ENCODE results near the gene FRYL. TPM values are rescaled to one million over a fixed set of nuclear protein-coding genes. Genes with fewer than 3 reads are reported as not detected.

FRYL gene
- total and polyA plus RNA-seq, 2 experiments from 2014 or later = 20.6 to 33.0 TPM

DNA sequence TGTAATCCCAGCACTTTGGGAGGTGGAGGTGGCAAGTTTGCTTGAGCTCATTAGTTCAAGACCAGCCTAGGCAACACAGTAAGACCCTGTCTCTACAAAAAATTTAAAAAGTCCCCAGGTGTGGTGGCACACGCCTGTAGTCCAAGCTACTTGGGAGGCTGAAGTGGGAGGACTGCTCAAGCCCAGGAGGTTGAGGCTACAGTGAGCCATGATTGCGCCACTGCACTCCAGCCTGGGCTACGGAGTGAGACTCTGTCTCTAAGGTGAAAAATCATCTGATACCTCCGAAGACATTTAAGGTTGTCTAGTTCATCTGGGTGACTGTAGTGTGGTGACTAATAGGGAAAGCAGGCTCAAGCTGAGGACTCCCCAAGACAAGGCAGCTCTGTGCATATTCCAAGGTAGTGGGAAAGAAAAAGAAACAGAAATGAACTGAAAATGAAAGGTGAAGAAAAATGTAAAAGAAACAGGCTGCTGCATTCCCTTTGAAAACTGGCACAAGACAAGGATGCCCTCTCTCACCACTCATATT, 23.3 kb downstream of the FRYL start:
- H3K36me3 ChIP-seq = no peaks in the 10 kb centered on the region
- H3K4me3 ChIP-seq = no peak overlapping the region
- H3K4me1 ChIP-seq (ENCODE audit: low read depth) = no peaks in the 10 kb centered on the region
- no peaks in the 10 kb centered on the region for H3K27me3 ChIP-seq
- no peak for DNase-seq (ENCODE audit: low read depth in 1 of 2, low spot score in 1 of 2)
- H3K9me3 ChIP-seq (ENCODE audit: low read depth) = no peaks in the 10 kb centered on the region
- H3K27ac ChIP-seq = no peak overlapping the region
- TF ChIP-seq, protein P1, sequence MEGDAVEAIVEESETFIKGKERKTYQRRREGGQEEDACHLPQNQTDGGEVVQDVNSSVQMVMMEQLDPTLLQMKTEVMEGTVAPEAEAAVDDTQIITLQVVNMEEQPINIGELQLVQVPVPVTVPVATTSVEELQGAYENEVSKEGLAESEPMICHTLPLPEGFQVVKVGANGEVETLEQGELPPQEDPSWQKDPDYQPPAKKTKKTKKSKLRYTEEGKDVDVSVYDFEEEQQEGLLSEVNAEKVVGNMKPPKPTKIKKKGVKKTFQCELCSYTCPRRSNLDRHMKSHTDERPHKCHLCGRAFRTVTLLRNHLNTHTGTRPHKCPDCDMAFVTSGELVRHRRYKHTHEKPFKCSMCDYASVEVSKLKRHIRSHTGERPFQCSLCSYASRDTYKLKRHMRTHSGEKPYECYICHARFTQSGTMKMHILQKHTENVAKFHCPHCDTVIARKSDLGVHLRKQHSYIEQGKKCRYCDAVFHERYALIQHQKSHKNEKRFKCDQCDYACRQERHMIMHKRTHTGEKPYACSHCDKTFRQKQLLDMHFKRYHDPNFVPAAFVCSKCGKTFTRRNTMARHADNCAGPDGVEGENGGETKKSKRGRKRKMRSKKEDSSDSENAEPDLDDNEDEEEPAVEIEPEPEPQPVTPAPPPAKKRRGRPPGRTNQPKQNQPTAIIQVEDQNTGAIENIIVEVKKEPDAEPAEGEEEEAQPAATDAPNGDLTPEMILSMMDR (IDR thresholded peaks at IDR 0.05; ENCODE audit: low read depth, low read length) = no peak

DNA sequence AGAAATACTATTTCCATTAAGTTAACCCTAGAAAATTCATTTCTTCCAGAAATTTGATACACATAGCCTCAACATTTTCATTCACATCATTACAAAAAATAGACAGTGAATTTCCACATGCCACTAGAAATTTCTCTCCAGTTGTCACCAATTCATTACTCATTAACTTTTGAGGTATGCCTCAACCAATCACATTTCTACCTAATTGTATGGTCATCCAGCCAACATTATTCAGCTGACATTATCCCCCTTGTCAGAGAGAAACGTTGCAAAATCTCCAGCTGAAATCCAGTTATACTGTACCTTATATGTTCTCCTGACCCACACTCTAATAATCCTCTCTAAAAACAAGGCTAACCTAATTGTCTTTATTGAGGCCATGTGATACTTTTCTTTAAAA, 24.8 kb downstream of the FRYL start:
- no peaks in the 10 kb centered on the region for H3K36me3 ChIP-seq
- no peaks in the 10 kb centered on the region for H3K27me3 ChIP-seq
- no peak for DNase-seq (ENCODE audit: low read depth in 1 of 2, low spot score in 1 of 2)
- TF ChIP-seq, protein P1 (IDR thresholded peaks at IDR 0.05; ENCODE audit: low read depth, low read length) = no peak
- H3K4me1 ChIP-seq (ENCODE audit: low read depth) = no peaks in the 10 kb centered on the region
- no peaks in the 10 kb centered on the region for H3K9me3 ChIP-seq (ENCODE audit: low read depth)
- no peak overlapping the region for H3K27ac ChIP-seq
- H3K4me3 ChIP-seq = no peak overlapping the region

DNA sequence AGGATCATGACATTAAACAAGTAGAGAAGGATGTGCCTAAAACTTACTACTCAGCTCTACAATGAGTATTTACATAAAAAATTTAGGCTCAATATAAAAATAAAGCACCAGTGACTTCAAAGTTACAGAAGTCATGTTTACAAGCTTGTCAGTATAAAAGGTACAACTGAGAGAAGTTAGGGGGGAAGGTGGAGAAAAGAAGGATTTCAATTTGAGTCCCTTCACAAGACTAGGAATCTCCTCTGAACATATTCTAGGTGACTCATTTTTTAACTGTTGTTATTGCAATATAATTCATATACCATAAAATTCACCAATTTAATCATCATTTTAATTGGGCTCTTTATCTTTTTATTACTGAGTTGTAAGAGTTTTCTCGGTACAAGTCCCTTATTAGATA, 26.9 kb downstream of the FRYL start:
- Histone ChIP-seq H3K9me3 (ENCODE audit: low read depth) (no peaks in the 10 kb centered on the region), H3K27me3 (no peaks in the 10 kb centered on the region), H3K4me3 (no peak overlapping the region), H3K36me3 (no peaks in the 10 kb centered on the region), H3K27ac (no peak overlapping the region), H3K4me1 (ENCODE audit: low read depth) (peaks cover 14% of the 10 kb centered on the region)
- TF ChIP-seq, protein P1 (IDR thresholded peaks at IDR 0.05; ENCODE audit: low read depth, low read length) = no peak
- no peak for DNase-seq (ENCODE audit: low read depth in 1 of 2, low spot score in 1 of 2)

DNA sequence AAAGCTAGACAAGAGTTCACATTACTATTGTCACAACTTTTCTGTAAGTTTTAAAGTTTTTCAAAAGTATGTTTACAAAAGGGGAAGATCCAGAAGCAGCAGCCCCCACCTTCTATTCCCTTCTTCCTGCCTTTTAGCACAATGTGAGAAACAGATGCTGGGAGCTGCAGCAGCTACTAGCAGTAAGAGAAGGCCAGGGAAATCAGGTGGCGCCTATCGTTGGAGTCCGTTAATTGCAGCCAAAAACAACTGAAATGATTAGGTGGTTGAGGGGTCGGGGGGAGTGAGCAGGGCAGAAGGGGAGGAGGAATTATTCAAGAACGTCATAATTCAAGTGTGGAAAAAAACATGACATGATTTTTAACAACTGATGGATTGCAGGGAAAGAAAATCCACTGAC, 27.4 kb downstream of the FRYL start:
- Histone ChIP-seq H3K9me3 (ENCODE audit: low read depth) (no peaks in the 10 kb centered on the region), H3K4me3 (no peak overlapping the region), H3K27me3 (no peaks in the 10 kb centered on the region), H3K36me3 (no peaks in the 10 kb centered on the region), H3K4me1 (ENCODE audit: low read depth) (peaks cover 14% of the 10 kb centered on the region), H3K27ac (no peak overlapping the region)
- TF ChIP-seq, protein P1 (IDR thresholded peaks at IDR 0.05; ENCODE audit: low read depth, low read length) = no peak
- peak in 1 of 2 donors; percentile 28 for DNase-seq (ENCODE audit: low read depth in 1 of 2, low spot score in 1 of 2)

DNA sequence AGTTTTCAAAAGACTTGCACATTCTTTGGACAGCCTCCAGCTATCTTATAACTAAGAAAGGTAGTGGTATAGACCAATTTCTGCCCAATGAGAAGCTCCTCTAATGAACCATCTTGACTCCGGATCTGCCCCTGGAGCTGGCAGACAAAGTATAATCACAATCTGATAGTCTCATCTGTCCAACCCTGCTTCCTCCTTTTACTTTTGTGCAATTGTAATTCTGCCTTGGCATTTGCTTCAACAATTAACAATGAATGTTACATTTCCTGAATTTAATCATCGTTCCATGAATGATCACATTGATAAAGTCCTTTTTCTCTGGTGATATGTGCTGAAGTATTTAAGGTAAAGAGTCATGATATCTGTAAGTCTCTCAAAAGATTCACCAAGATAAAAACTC, 27.8 kb downstream of the FRYL start:
- Histone ChIP-seq H3K4me3 (no peak overlapping the region), H3K27ac (no peak overlapping the region), H3K27me3 (no peaks in the 10 kb centered on the region), H3K36me3 (no peaks in the 10 kb centered on the region), H3K9me3 (ENCODE audit: low read depth) (no peaks in the 10 kb centered on the region), H3K4me1 (ENCODE audit: low read depth) (peaks cover 14% of the 10 kb centered on the region)
- TF ChIP-seq, protein P1 (IDR thresholded peaks at IDR 0.05; ENCODE audit: low read depth, low read length) = no peak
- no peak for DNase-seq (ENCODE audit: low read depth in 1 of 2, low spot score in 1 of 2)
